H1 (cell line): ENCODE results near the gene SCP2. TPM values are rescaled to one million over a fixed set of nuclear protein-coding genes. Genes with fewer than 3 reads are reported as not detected.
A peak's percentile ranks its signal among the peaks of the same experiment; 100 is the strongest.

ENCODE experiments used
- CTCF ChIA-PET: fragments of 300-600 bp; sonication (Branson Sonifier 250); formaldehyde crosslinking; loops from one replicate; lab custom pipeline; 2021; ENCODE audit not compliant: partially characterized antibody; lab: Charles Lee
- POLR2A ChIA-PET: fragments of 300-600 bp; sonication (Branson Sonifier 250); formaldehyde crosslinking; loops from one replicate; lab custom pipeline; 2021; ENCODE audit warnings: inconsistent platforms; ENCODE audit not compliant: partially characterized antibody; lab: Charles Lee
- DNase-seq, 2 experiments: peaks; one replicate each; pipeline versions ENCODE4 v3.0.0 to v3.0.0-alpha.2; 2010 to 2022; ENCODE audit warnings: low spot score in 2 of 2, low read depth in 1 of 2, mixed read lengths in 1 of 2
- FAIRE-seq: peaks from 2 replicates; lab custom pipeline; 2011; peaks lifted over from hg19 to GRCh38; lab: Jason Lieb, UNC
- H2AFZ ChIP-seq: 2 replicates; pipeline ENCODE4 v1.8.1; 2012; ENCODE audit warnings: low read length, inconsistent platforms
- H2AK5ac ChIP-seq: 2 replicates; pipeline ENCODE4 v1.6.1; 2013; ENCODE audit warnings: low read depth, low read length
- H2BK120ac ChIP-seq: replicated peaks from 2 replicates; pipeline ENCODE3; 2013; ENCODE audit warnings: low read depth, low read length, inconsistent platforms
- H2BK12ac ChIP-seq: 2 replicates; pipeline ENCODE4 v1.6.1; 2013; ENCODE audit warnings: low read depth, low read length
- H2BK15ac ChIP-seq: 2 replicates; pipeline ENCODE4 v1.6.1; 2013; ENCODE audit warnings: low read length
- H2BK20ac ChIP-seq: 2 replicates; pipeline ENCODE4 v1.6.1; 2013; ENCODE audit warnings: low read length
- H2BK5ac ChIP-seq: 2 replicates; pipeline ENCODE4 v1.6.1; 2013; ENCODE audit warnings: low read depth, low read length
- H3K14ac ChIP-seq: 2 replicates; pipeline ENCODE4 v1.6.1; 2013; ENCODE audit warnings: inconsistent platforms; ENCODE audit not compliant: insufficient read length
- H3K18ac ChIP-seq: 2 replicates; pipeline ENCODE4 v1.6.1; 2013; ENCODE audit warnings: low read length; ENCODE audit errors: extremely low read depth
- H3K23ac ChIP-seq: 2 replicates; pipeline ENCODE4 v1.6.1; 2013; ENCODE audit warnings: inconsistent platforms; ENCODE audit not compliant: insufficient read length
- H3K23me2 ChIP-seq: 2 replicates; pipeline ENCODE4 v1.6.1; 2013; ENCODE audit warnings: low read depth, low read length
- H3K27ac ChIP-seq: 2 replicates; pipeline ENCODE4 v1.6.1; 2011; ENCODE audit warnings: low read depth, low read length, inconsistent platforms
- H3K27me3 ChIP-seq, 4 experiments: replicated peaks in 1 of 4; 1 replicate in 1 of 4; 2 replicates in 3 of 4; pipeline versions ENCODE4 v1.6.1 to v1.8.1; 2011 to 2013; ENCODE audit warnings: low read length in 3 of 4, mild to moderate bottlenecking in 3 of 4, inconsistent platforms in 2 of 4, mixed read lengths in 2 of 4, moderate library complexity in 1 of 4; ENCODE audit not compliant: control insufficient read depth in 3 of 4, insufficient read depth in 3 of 4; ENCODE audit errors: extremely low read depth in 1 of 4
- H3K36me3 ChIP-seq, 4 experiments: 2 replicates each; pipeline versions ENCODE4 v1.6.1 to v1.8.1; 2011 to 2013; ENCODE audit warnings: mild to moderate bottlenecking in 4 of 4, low read length in 3 of 4, moderate library complexity in 2 of 4, control low read depth in 1 of 4, inconsistent platforms in 1 of 4; ENCODE audit not compliant: insufficient read depth in 4 of 4, control insufficient read depth in 2 of 4
- H3K4ac ChIP-seq: replicated peaks from 2 replicates; pipeline ENCODE3; 2013; ENCODE audit warnings: low read length, low read depth, mixed read lengths, inconsistent platforms; ENCODE audit not compliant: insufficient read length
- H3K4me1 ChIP-seq, 4 experiments: replicated peaks in 1 of 4; 1 replicate in 1 of 4; 2 replicates in 3 of 4; pipeline versions ENCODE4 v1.6.1 to v1.8.1; 2011 to 2013; ENCODE audit warnings: low read length in 3 of 4, inconsistent platforms in 2 of 4, mixed read lengths in 1 of 4; ENCODE audit not compliant: insufficient read depth in 4 of 4, control insufficient read depth in 3 of 4
- H3K4me2 ChIP-seq, 2 experiments: 2 replicates each; pipeline versions ENCODE4 v1.6.1 to v1.8.1; 2011 to 2013; ENCODE audit warnings: low read depth in 2 of 2, low read length in 2 of 2, control low read depth in 1 of 2, inconsistent platforms in 1 of 2, mild to moderate bottlenecking in 1 of 2; ENCODE audit not compliant: insufficient read depth in 1 of 2
- H3K4me3 ChIP-seq, 4 experiments: fragments of 200-600, 300-600 bp in 1 of 4; sonication (generic), shearing (Covaris generic), sonication (Bioruptor Twin) in 1 of 4; 2 replicates each; pipeline versions ENCODE4 v1.5.1 to v1.8.1; 2011 to 2016; ENCODE audit warnings: low read length in 4 of 4, low read depth in 3 of 4, control low read depth in 2 of 4, inconsistent platforms in 2 of 4, mild to moderate bottlenecking in 2 of 4, mixed read lengths in 1 of 4, moderate library complexity in 1 of 4; ENCODE audit not compliant: insufficient read depth in 2 of 4; ENCODE audit errors: extremely low read depth in 1 of 4
- H3K56ac ChIP-seq: replicated peaks from 2 replicates; pipeline ENCODE3; 2013; ENCODE audit warnings: low read depth, mild to moderate bottlenecking, mixed read lengths, low read length, inconsistent platforms; ENCODE audit not compliant: insufficient read length
- H3K79me1 ChIP-seq: 2 replicates; pipeline ENCODE4 v1.6.1; 2013; ENCODE audit warnings: low read depth, low read length, control low read depth
- H3K79me2 ChIP-seq, 2 experiments: 2 replicates each; pipeline versions ENCODE4 v1.6.1 to v1.8.1; 2012 to 2013; ENCODE audit warnings: low read length in 2 of 2, mild to moderate bottlenecking in 2 of 2, inconsistent platforms in 1 of 2; ENCODE audit not compliant: insufficient read depth in 2 of 2, control insufficient read depth in 1 of 2
- H3K9ac ChIP-seq, 4 experiments: replicated peaks in 1 of 4; 1 replicate in 1 of 4; 2 replicates in 3 of 4; pipeline versions ENCODE4 v1.6.1 to v1.8.1; 2011 to 2013; ENCODE audit warnings: low read depth in 3 of 4, low read length in 3 of 4, control low read depth in 2 of 4, mild to moderate bottlenecking in 2 of 4, moderate library complexity in 2 of 4, inconsistent platforms in 1 of 4; ENCODE audit errors: extremely low read depth in 1 of 4
- H3K9me3 ChIP-seq, 2 experiments: 2 replicates each; pipeline versions ENCODE4 v1.6.1 to v1.8.1; 2012 to 2013; ENCODE audit warnings: mild to moderate bottlenecking in 2 of 2, moderate library complexity in 2 of 2, control low read depth in 1 of 2, inconsistent platforms in 1 of 2, low read depth in 1 of 2, low read length in 1 of 2, mixed read lengths in 1 of 2; ENCODE audit not compliant: insufficient read depth in 2 of 2
- H4K20me1 ChIP-seq, 2 experiments: replicated peaks in 1 of 2; 2 replicates each; pipeline versions ENCODE3 to v1.8.1; 2011 to 2013; ENCODE audit warnings: inconsistent platforms in 2 of 2, low read length in 2 of 2, mild to moderate bottlenecking in 1 of 2; ENCODE audit not compliant: insufficient read depth in 2 of 2, control insufficient read depth in 1 of 2
- H4K5ac ChIP-seq: 2 replicates; pipeline ENCODE4 v1.6.1; 2013; ENCODE audit warnings: low read length, low read depth, mixed read lengths, inconsistent platforms; ENCODE audit not compliant: insufficient read length
- H4K8ac ChIP-seq: 2 replicates; pipeline ENCODE4 v1.8.0; 2013; ENCODE audit warnings: mild to moderate bottlenecking, moderate library complexity, low read length, inconsistent platforms; ENCODE audit not compliant: insufficient read depth; ENCODE audit errors: extremely low read depth
- H4K91ac ChIP-seq: replicated peaks from 2 replicates; pipeline ENCODE3; 2013; ENCODE audit warnings: low read length, mixed read lengths, inconsistent platforms; ENCODE audit not compliant: insufficient read length
- CHD1 ChIP-seq: IDR thresholded peaks from 2 replicates; pipeline ENCODE4 v1.6.1; 2012; ENCODE audit warnings: low read depth, low read length, improper control_type of control experiment
- CTBP2 ChIP-seq: IDR thresholded peaks from 2 replicates; pipeline ENCODE4 v1.7.0; 2011; ENCODE audit warnings: borderline replicate concordance, mild to moderate bottlenecking, moderate library complexity, mixed read lengths, low read length; ENCODE audit not compliant: insufficient read depth, insufficient read length
- CTCF ChIP-seq, 3 experiments: IDR thresholded peaks; 1 replicate in 2 of 3; 2 replicates in 1 of 3; pipeline versions ENCODE4 v1.5.1 to v1.6.1; 2011; ENCODE audit warnings: low read length in 3 of 3, mild to moderate bottlenecking in 3 of 3, inconsistent platforms in 2 of 3, low read depth in 1 of 3, moderate library complexity in 1 of 3; ENCODE audit not compliant: insufficient read depth in 1 of 3; ENCODE audit errors: control extremely low read depth in 1 of 3
- EGR1 ChIP-seq: IDR thresholded peaks from 2 replicates; pipeline ENCODE4 v1.6.1; 2011; ENCODE audit warnings: low read depth, low read length, borderline replicate concordance
- KDM4A ChIP-seq: IDR thresholded peaks from one replicate; pipeline ENCODE4 v1.7.1; 2012; ENCODE audit warnings: low read depth, mild to moderate bottlenecking, moderate library complexity, low read length, inconsistent platforms; ENCODE audit not compliant: severe bottlenecking
- POLR2AphosphoS5 ChIP-seq: IDR thresholded peaks from 2 replicates; pipeline ENCODE4 v1.6.1; 2011; ENCODE audit warnings: low read depth, low read length
- RNF2 ChIP-seq: fragments of 200-900, 300-1000 bp; sonication (generic); IDR thresholded peaks from 2 replicates; pipeline ENCODE4 v1.7.1; 2016; ENCODE audit warnings: borderline replicate concordance, low read depth, mild to moderate bottlenecking, antibody characterized with exemption, low read length; ENCODE audit not compliant: poor library complexity, severe bottlenecking; ENCODE audit errors: missing control alignments
- SP1 ChIP-seq: IDR thresholded peaks from 2 replicates; pipeline ENCODE4 v1.6.1; 2011; ENCODE audit warnings: low read depth, low read length
- SP4 ChIP-seq: IDR thresholded peaks from 2 replicates; pipeline ENCODE4 v1.6.1; 2012; ENCODE audit warnings: low read length, inconsistent platforms
- SRF ChIP-seq: IDR thresholded peaks from 2 replicates; pipeline ENCODE4 v1.6.1; 2011; ENCODE audit warnings: mild to moderate bottlenecking, low read depth, low read length, moderate library complexity
- ZNF274 ChIP-seq: IDR thresholded peaks from 2 replicates; pipeline ENCODE4 v1.7.0; 2012; ENCODE audit warnings: low read length, borderline replicate concordance; ENCODE audit errors: extremely low read depth
- WGBS, 2 experiments: shearing (Covaris generic) in 1 of 2; methylation state at CpG; one replicate each; pipeline versions ENCODE4 v1.1.6 to v1.1.7; 2013 to 2015; ENCODE audit warnings: low lambda C conversion rate in 2 of 2, mixed read lengths in 2 of 2, inconsistent platforms in 1 of 2, low coverage in 1 of 2, missing lambda C conversion rate in 1 of 2; ENCODE audit not compliant: insufficient replicate concordance in 2 of 2, insufficient coverage in 1 of 2, insufficient read length in 1 of 2; ENCODE audit errors: extremely low coverage in 1 of 2, missing lambda C conversion rate in 1 of 2; 5-methylcytosine and 5-hydroxymethylcytosine counted together
- polyA plus RNA-seq, 7 experiments: library from polyadenylated mRNA; depleted of rRNA in 3 of 7; stranded (reverse) in 5 of 7; unstranded in 2 of 7; fragments of >200 nt in 5 of 7; fragments of 200-250 nt in 2 of 7; gene quantifications; 1 replicate in 5 of 7; 2 replicates in 1 of 7; 4 replicates in 1 of 7; pipeline versions ENCODE4 v1.2.1 to v1.2.3, GENCODE V29; 2011 to 2013; ENCODE audit warnings: missing spikeins in 2 of 7, mixed read lengths in 2 of 7
- total RNA-seq: library from RNA; stranded (reverse); fragmentation: NEBNext Ultra II Directional; extraction: Animal tissue kit (Norgen Biotek cat#: 25700); gene quantifications from 2 replicates; pipeline ENCODE4 v1.2.1, GENCODE V29; 2021

Gene SCP2
- total and polyA plus RNA-seq, 2 of the 8 experiments (the other 6 are each of a cell fraction or from before 2014, with no cell fraction given) = 20.9 to 54.3 TPM

GRCh38 chr1:52906135-52906603, 20.9 kb upstream of the SCP2 start:
- Histone ChIP-seq H2AK5ac (0 out of 2 replicates have a peak overlapping the region, but pooled peaks have one; percentile 15), H2AFZ (no peak overlapping the region)

More at GRCh38 chr1:52906135-52906603, 20.9 kb upstream of the SCP2 start:
- DNase-seq = no peak
- Histone ChIP-seq H4K5ac (no peak overlapping the region), H3K36me3 (no peaks in the 10 kb centered on the region; a peak in 1 of 8 replicates), H3K4me3 (no peak overlapping the region), H3K9ac (no peak overlapping the region), H3K27me3 (no peaks in the 10 kb centered on the region), H3K4me1 (peaks cover 0 to 8% (median 2%) of the 10 kb centered on the region in 4 experiments; a peak in 6 of 7 replicates), H3K79me2 (no peaks in the 10 kb centered on the region), H4K91ac (no peak overlapping the region), H2BK120ac (no peak overlapping the region), H3K27ac (no peak overlapping the region), H3K4ac (no peak overlapping the region), H3K79me1 (no peaks in the 10 kb centered on the region), H3K23me2 (no peaks in the 10 kb centered on the region), H3K56ac (no peak overlapping the region), H4K8ac (peak overlapping the region; percentile 57), H3K23ac (no peak overlapping the region), H3K18ac (no peak overlapping the region), H3K4me2 (no peak overlapping the region), H3K9me3 (no peaks in the 10 kb centered on the region), H2BK5ac (no peak overlapping the region), H4K20me1 (no peaks in the 10 kb centered on the region), H2BK15ac (no peak overlapping the region), H3K14ac (no peak overlapping the region), H2BK20ac (no peak overlapping the region), H2BK12ac (0 out of 2 replicates have a peak overlapping the region, but pooled peaks have one; percentile 60)
- ChIA-PET POLR2A (interaction anchor here (1.5 to 2.1 kb wide), 3 partner anchors 11 to 179 kb away, joined by 3 to 5 read pairs (median 4); no protein-coding TSS in a partner anchor), CTCF (interaction anchor here (0.6 to 3.6 kb wide), 15 partner anchors 10 to 280 kb away, joined by 3 to 39 read pairs (median 4); partner anchors contain the start of genes ECHDC2 and ZYG11A)
- FAIRE-seq = no peak
- TF ChIP-seq POLR2AphosphoS5 (no peak), ZNF274 (no peak), SP4 (no peak), SP1 (no peak), CTCF (IDR thresholded peaks at IDR 0.05; ENCODE audit: control extremely low read depth in 1 of 3, insufficient read depth in 1 of 3, low read depth in 1 of 3, low read length in 3 of 3) (no peak), EGR1 (no peak), CTBP2 (no peak), RNF2 (no peak), SRF (no peak), KDM4A (no peak), CHD1 (no peak)
- 84% methylated on average over 6 of the region's 6 CpGs; no CpG with 5 or more reads in 1 of the 2 experiments for WGBS, 2 experiments
